ENCODE data around the gene GINS3.

DNA sequence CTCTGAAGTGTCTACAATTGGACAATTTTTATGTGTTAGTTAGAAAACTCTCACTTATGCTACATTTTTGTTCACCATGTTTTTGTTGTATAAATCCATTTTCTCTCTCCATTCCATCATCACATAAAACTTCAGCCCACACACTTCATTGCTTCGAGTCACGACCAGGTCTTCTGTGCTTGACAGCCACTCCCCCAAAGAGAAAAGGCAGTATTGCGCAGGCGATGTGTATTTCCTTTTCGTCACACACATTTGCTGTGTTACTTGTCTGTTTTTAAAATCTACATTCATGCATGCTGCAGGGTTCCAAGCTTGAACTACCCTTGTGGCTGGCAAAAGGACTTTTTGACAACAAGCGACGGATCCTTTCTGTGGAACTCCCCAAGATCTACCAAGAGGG is 10.5 kb downstream of the GINS3 start:
- TF ChIP-seq, protein P1, sequence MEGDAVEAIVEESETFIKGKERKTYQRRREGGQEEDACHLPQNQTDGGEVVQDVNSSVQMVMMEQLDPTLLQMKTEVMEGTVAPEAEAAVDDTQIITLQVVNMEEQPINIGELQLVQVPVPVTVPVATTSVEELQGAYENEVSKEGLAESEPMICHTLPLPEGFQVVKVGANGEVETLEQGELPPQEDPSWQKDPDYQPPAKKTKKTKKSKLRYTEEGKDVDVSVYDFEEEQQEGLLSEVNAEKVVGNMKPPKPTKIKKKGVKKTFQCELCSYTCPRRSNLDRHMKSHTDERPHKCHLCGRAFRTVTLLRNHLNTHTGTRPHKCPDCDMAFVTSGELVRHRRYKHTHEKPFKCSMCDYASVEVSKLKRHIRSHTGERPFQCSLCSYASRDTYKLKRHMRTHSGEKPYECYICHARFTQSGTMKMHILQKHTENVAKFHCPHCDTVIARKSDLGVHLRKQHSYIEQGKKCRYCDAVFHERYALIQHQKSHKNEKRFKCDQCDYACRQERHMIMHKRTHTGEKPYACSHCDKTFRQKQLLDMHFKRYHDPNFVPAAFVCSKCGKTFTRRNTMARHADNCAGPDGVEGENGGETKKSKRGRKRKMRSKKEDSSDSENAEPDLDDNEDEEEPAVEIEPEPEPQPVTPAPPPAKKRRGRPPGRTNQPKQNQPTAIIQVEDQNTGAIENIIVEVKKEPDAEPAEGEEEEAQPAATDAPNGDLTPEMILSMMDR (IDR thresholded peaks at IDR 0.05), result no peak
- no peak for TF ChIP-seq POLR2A (IDR thresholded peaks at IDR 0.05; ENCODE audit: low read depth)
- TF ChIP-seq EP300 (IDR thresholded peaks at IDR 0.05), result no peak
